ENCODE results near the gene PNO1. TPM values are rescaled to one million over a fixed set of nuclear protein-coding genes. Genes with fewer than 3 reads are reported as not detected.

PNO1 gene
- total RNA-seq, 1 donor from 2014 or later = 16.0 TPM

- intact Hi-C loops (cut with micrococcal nuclease) = no loop called here
These were observed 35.5 kb downstream of the PNO1 start for GRCh38 chr2:68193144-68193543.

- intact Hi-C loops (cut with micrococcal nuclease) = no loop called here
These were observed 36.2 kb downstream of the PNO1 start for GRCh38 chr2:68193787-68194372.

- intact Hi-C loops (cut with micrococcal nuclease) = no loop called here
These were observed 37.4 kb downstream of the PNO1 start for GRCh38 chr2:68195096-68195495.

- intact Hi-C loops (cut with micrococcal nuclease) = loop anchor here (1.0 kb wide), 4 partner anchors 55 to 245 kb away; no protein-coding TSS in a partner anchor
These were observed 38.5 kb downstream of the PNO1 start for GRCh38 chr2:68196120-68196716.

GRCh38 chr2:68200157-68200787, 42.6 kb downstream of the PNO1 start:
- intact Hi-C loops (cut with micrococcal nuclease) = no loop called here

- intact Hi-C loops (cut with micrococcal nuclease) = loop anchor here (1.0 to 2.0 kb wide), 3 partner anchors 15 to 48 kb away; partner anchors contain the start of gene PNO1
These were observed 45.9 kb downstream of the PNO1 start for GRCh38 chr2:68203587-68203986.

GRCh38 chr2:68206793-68207192, 49.1 kb downstream of the PNO1 start:
- intact Hi-C loops (cut with micrococcal nuclease) = loop anchor here (1.0 kb wide), 1 partner anchor 9 kb away; no protein-coding TSS in a partner anchor

GRCh38 chr2:68214381-68214780, 56.7 kb downstream of the PNO1 start:
- intact Hi-C loops (cut with micrococcal nuclease) = no loop called here

GRCh38 chr2:68216454-68217310, 59.0 kb downstream of the PNO1 start:
- intact Hi-C loops (cut with micrococcal nuclease) = no loop called here

- intact Hi-C loops (cut with micrococcal nuclease) = no loop called here
These were observed 60.0 kb downstream of the PNO1 start for GRCh38 chr2:68217729-68218128.

- intact Hi-C loops (cut with micrococcal nuclease) = no loop called here
These were observed 60.7 kb downstream of the PNO1 start for GRCh38 chr2:68218343-68218901.

GRCh38 chr2:68222287-68222686, 64.6 kb downstream of the PNO1 start:
- intact Hi-C loops (cut with micrococcal nuclease) = no loop called here

- intact Hi-C loops (cut with micrococcal nuclease) = no loop called here
These were observed 65.7 kb downstream of the PNO1 start for GRCh38 chr2:68223419-68223818.

GRCh38 chr2:68225119-68225632, 67.5 kb downstream of the PNO1 start:
- intact Hi-C loops (cut with micrococcal nuclease) = loop anchor here (1.0 kb wide), 1 partner anchor 103 kb away; no protein-coding TSS in a partner anchor

Other genes starting within 250 kb of the PNO1 start
- 22.3 and 23.9 TPM in 2 replicates for gene C1D, start 94.9 kb upstream of the PNO1 start, total RNA-seq
- 73.6 and 77.5 TPM in 2 replicates for gene PPP3R1, start 94.6 kb downstream of the PNO1 start, total RNA-seq
- not detected in 2 replicates for gene CNRIP1, start 162.1 kb downstream of the PNO1 start, total RNA-seq
- 3.9 and 5.6 TPM in 2 replicates for gene PLEK, start 207.4 kb downstream of the PNO1 start, total RNA-seq